ENCODE measurements around the gene CD7. TPM values are rescaled to one million over a fixed set of nuclear protein-coding genes. Genes with fewer than 3 reads are reported as not detected.

Gene CD7
- total RNA-seq, 4 donors from 2014 or later, result 0.44 to 2.2 (median 1.8) TPM; not detected in 1

DNA sequence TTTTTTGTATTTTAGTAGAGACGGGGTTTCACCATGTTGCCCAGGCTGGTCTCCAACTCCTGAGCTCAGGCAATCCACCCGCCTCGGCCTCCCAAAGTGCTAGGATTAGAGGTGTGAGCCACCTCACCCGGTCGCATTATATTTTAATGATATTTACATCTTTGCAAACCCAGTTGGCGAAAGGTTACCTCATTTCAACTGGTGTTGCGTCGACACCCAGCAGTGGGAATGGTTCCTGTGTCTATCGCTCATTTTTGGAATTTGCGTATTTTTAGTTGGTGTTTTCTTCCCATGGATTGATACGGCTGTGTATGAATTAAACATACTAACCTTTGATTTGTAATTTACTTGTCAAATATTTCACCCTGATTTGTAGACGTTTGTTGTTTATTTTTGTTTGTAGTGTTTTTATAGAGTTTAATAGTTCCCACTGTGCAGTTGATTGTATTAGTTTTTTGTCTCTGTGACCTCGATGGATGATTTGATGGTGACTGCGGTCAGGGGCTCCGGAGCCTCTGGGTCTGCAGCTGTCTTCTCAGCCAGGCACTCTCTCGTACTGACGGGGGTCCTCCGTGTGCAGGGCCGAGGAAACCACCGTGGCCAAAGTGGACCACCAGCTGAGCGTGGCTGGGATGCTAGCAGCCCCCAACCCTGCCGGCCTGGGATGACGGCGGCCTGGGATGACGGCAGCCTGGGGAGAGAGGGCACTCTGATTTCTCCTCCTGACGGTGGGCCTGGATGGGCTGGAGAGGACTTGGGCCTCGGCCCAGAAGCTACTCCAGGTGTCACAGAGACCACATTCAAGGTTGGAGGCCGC lies 4.0 kb downstream of the CD7 start:
- TF ChIP-seq, protein P1, sequence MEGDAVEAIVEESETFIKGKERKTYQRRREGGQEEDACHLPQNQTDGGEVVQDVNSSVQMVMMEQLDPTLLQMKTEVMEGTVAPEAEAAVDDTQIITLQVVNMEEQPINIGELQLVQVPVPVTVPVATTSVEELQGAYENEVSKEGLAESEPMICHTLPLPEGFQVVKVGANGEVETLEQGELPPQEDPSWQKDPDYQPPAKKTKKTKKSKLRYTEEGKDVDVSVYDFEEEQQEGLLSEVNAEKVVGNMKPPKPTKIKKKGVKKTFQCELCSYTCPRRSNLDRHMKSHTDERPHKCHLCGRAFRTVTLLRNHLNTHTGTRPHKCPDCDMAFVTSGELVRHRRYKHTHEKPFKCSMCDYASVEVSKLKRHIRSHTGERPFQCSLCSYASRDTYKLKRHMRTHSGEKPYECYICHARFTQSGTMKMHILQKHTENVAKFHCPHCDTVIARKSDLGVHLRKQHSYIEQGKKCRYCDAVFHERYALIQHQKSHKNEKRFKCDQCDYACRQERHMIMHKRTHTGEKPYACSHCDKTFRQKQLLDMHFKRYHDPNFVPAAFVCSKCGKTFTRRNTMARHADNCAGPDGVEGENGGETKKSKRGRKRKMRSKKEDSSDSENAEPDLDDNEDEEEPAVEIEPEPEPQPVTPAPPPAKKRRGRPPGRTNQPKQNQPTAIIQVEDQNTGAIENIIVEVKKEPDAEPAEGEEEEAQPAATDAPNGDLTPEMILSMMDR (IDR thresholded peaks at IDR 0.05; ENCODE audit: low read depth), result no peak

- TF ChIP-seq, protein P1 (IDR thresholded peaks at IDR 0.05; ENCODE audit: low read depth), result no peak
Observed at GRCh38 chr17:82311971-82312370, 5.4 kb downstream of the CD7 start.

DNA sequence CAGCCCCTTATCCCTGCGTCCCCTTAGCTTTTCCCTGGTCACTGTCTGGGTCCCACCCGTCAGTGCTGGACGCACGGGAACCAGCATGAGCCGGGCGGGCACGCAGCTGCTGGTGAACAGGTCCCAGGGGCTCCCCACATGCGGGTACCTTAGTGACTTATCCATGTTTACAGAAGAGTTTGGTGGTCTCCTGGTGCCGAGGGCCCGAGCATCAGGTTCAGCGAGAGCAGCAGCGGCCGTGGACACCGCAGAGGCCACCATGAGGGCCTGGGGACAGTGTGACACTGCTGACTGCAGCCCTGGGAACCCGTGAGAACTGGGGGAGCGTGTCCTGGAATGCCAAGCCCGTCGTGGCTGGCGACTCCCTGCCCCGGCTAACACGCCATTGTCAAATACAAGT lies 6.5 kb downstream of the CD7 start:
- TF ChIP-seq, protein P1 (IDR thresholded peaks at IDR 0.05; ENCODE audit: low read depth), result no peak

DNA sequence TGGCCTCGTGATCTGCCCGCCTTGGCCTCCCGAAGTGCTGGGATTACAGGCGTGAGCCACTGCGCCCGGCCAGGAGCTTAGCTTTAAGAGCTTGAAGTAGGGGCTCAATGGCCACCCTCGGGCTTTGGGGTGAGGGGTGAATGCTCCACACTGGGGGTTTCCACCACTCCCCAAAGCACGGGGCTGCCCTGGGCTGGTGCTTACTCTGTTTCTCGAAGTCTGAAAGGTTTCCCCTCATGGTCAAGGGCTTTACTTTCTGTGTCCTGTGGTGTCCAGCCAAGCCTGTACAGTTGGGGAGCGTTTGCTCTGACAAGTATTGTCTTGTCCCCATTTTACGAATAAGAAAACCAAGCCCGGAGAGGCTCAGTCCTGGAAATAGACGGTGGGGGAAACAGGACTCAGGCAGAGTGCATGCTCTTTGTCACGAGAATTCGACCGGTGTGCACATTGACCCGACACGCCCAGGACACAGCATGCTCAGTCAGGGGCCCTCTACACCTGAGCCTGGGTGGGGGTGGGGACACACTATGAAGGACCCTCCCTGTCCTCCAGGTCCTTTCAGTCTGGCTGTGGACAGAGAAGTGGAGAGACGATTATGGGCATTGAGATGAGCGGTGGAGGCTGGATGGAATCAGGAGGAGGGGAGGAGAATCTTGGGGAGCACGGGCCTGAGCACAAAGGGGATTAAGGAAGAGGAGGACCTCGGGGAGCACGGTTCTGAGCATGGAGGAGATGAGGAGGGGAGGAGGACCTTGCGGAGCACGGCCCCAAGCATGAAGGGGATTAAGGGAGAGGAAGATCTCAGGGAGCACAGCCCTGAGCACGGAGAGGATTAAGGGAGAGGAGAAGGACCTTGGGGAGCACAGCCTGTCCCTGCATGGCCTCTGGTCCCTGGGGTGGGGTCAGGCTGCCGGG lies 7.5 kb downstream of the CD7 start:
- TF ChIP-seq, protein P1 (IDR thresholded peaks at IDR 0.05; ENCODE audit: low read depth), result no peak

GRCh38 chr17:82305727-82306300 lies 11.6 kb downstream of the CD7 start:
- TF ChIP-seq, protein P1 (IDR thresholded peaks at IDR 0.05; ENCODE audit: low read depth), result no peak

DNA sequence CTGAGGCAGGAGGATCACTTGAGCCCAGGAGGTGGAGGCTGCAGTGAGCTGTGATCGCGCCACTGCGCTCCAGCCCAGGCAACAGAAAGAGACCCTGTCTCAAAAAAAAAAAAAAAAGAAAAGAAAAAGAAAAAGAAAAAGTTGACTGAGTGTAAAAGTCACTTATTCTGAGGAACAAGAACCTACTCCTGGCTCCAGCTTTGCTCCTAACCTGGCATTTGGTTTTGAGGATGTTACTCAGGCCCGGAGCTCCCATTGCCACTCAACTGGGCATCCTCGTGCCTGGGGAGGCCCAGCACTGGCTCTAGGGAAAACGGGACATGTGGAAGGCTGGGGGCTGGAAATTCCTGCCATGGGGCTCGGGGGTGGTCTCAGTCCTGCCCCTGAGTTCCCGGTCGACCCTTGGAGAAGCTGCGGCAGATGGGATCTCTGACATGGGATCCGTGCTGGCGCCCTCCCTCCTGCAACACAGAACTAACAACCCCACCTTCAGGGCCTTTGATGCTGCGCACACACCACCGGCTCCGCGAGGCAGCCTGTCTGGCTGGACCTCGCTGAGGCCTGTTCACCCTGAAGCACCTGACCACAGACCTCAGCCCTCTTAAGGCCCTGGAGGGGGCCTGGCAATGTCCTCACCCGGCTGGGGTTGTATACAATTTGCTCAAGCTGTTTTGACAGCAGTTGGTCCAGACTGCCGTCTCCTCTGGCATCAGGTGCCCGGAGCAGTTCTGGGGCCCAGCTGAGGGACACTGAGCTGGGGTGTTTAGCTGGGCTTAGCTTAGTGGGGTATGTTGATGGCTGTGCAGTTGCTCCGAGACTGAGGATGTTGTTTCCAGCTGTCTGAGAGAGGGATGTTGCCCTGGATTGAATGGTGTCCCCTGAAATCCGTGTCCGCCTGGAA lies 12.3 kb downstream of the CD7 start:
- TF ChIP-seq, protein P1 (IDR thresholded peaks at IDR 0.05; ENCODE audit: low read depth), result no peak

All from subcutaneous adipose tissue (tissue), 4 donors.